Gastroesophageal sphincter (tissue), 4 donors: ENCODE results near the gene EIF3D. TPM values are rescaled to one million over a fixed set of nuclear protein-coding genes. Genes with fewer than 3 reads are reported as not detected.

Experiments
- ATAC-seq: fragments of 150-250 bp; one replicate; pipeline ENCODE4 v1.9.1; 2016; ENCODE audit warnings: mild to moderate bottlenecking, moderate library complexity
- H3K27ac ChIP-seq, 4 donors: fragments of 200-600 bp; sonication (generic) in 3 of 4; 1 replicate in 3 of 4; 2 replicates in 1 of 4; pipeline ENCODE4 v1.5.1; 2016 to 2019
- H3K27me3 ChIP-seq: fragments of 200-600 bp; sonication (generic); one replicate; pipeline ENCODE4 v1.5.1; 2019
- H3K36me3 ChIP-seq, 2 donors: fragments of 200-600 bp; sonication (generic); one replicate each; pipeline ENCODE4 v1.5.1; 2019; ENCODE audit warnings: control low read depth in 1 of 2
- H3K4me1 ChIP-seq, 3 donors: fragments of 200-600 bp; sonication (generic); 1 replicate in 2 of 3; 2 replicates in 1 of 3; pipeline ENCODE4 v1.5.1; 2016 to 2019; ENCODE audit warnings: control low read depth in 2 of 3
- H3K4me3 ChIP-seq, 2 donors: fragments of 200-600 bp; sonication (generic); one replicate each; pipeline ENCODE4 v1.5.1; 2019; ENCODE audit warnings: mild to moderate bottlenecking in 1 of 2, moderate library complexity in 1 of 2
- H3K9me3 ChIP-seq, 3 donors: fragments of 200-600 bp; sonication (generic); one replicate each; pipeline ENCODE4 v1.5.1; 2017 to 2019; ENCODE audit warnings: control low read depth in 2 of 3
- EP300 ChIP-seq: sonication (generic); formaldehyde crosslinking; IDR thresholded peaks from one replicate; pipeline ENCODE4 v1.6.1; 2017; ENCODE audit warnings: antibody characterized with exemption, mild to moderate bottlenecking
- POLR2A ChIP-seq, 2 donors: fragments of 450-650 bp; IDR thresholded peaks; one replicate each; pipeline ENCODE4 v1.6.1; 2017; ENCODE audit warnings: antibody characterized with exemption in 2 of 2, mild to moderate bottlenecking in 2 of 2, moderate library complexity in 1 of 2
- POLR2AphosphoS5 ChIP-seq: sonication (generic); formaldehyde crosslinking; IDR thresholded peaks from one replicate; pipeline ENCODE4 v1.6.1; 2017; ENCODE audit warnings: antibody characterized with exemption
- WGBS, 2 donors: methylation state at CpG; one replicate each; pipeline ENCODE4 v1.1.5; 2018; ENCODE audit warnings: low coverage in 1 of 2; 5-methylcytosine and 5-hydroxymethylcytosine counted together
- total RNA-seq, 4 donors: library from RNA; depleted of rRNA; stranded (reverse); fragments of >200 nt; gene quantifications; one replicate each; pipeline ENCODE4 v1.1.0, GENCODE V29; 2016
- TF ChIP-seq, protein P1 (sequence below), 4 experiments: fragments of 200-600 bp in 2 of 4; fragments of 450-650 bp in 2 of 4; sonication (generic) in 1 of 4; IDR thresholded peaks; one replicate each; pipeline ENCODE4 v1.5.1; 2017 to 2019; ENCODE audit warnings: antibody characterized with exemption in 4 of 4, mild to moderate bottlenecking in 2 of 4, moderate library complexity in 2 of 4

The EIF3D gene
- total RNA-seq, 4 donors from 2014 or later = 244 to 309 (median 271) TPM

DNA sequence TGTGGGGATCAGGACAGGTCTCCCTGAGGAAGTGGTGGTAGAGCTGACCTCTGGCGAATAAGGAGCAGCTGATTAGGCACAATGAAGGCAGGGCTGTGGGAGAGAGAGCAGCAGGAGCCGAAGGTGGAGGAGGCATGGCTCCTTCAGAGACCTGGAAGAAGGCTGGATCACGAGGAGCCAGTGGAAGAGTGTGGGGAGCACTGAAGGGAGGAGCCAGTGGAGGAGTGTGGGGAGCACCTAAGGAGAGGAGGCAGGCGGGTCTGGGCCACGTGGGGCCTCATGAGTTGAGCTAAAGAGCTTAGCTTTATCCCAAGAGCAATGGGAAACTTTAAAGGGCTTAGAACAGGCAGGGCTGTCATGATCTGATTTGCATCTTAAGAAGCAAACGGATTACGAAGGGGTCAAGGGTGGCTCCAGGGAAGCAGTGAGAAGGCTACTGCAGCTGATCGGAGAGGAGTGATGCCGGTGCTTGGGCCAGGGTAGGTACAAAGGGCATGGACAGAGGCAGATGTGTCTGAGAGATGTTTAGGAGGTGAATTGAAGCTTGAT is 44.9 kb upstream of the EIF3D start:
- no peak for ATAC-seq
- no peaks in the 10 kb centered on the region for H3K9me3 ChIP-seq
- H3K4me1 ChIP-seq = no peaks in the 10 kb centered on the region
- H3K36me3 ChIP-seq = no peaks in the 10 kb centered on the region
- H3K27me3 ChIP-seq = peaks cover 25% of the 10 kb centered on the region
- TF ChIP-seq EP300 (no peak), POLR2AphosphoS5 (no peak), POLR2A (IDR thresholded peaks at IDR 0.05) (no peak)
- TF ChIP-seq, protein P1, sequence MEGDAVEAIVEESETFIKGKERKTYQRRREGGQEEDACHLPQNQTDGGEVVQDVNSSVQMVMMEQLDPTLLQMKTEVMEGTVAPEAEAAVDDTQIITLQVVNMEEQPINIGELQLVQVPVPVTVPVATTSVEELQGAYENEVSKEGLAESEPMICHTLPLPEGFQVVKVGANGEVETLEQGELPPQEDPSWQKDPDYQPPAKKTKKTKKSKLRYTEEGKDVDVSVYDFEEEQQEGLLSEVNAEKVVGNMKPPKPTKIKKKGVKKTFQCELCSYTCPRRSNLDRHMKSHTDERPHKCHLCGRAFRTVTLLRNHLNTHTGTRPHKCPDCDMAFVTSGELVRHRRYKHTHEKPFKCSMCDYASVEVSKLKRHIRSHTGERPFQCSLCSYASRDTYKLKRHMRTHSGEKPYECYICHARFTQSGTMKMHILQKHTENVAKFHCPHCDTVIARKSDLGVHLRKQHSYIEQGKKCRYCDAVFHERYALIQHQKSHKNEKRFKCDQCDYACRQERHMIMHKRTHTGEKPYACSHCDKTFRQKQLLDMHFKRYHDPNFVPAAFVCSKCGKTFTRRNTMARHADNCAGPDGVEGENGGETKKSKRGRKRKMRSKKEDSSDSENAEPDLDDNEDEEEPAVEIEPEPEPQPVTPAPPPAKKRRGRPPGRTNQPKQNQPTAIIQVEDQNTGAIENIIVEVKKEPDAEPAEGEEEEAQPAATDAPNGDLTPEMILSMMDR (IDR thresholded peaks at IDR 0.05) = no peak
- no peak overlapping the region for H3K27ac ChIP-seq
- H3K4me3 ChIP-seq = no peak overlapping the region
- WGBS, 2 donors = 22% methylated on average over 7 to 8 of the region's 9 CpGs

DNA sequence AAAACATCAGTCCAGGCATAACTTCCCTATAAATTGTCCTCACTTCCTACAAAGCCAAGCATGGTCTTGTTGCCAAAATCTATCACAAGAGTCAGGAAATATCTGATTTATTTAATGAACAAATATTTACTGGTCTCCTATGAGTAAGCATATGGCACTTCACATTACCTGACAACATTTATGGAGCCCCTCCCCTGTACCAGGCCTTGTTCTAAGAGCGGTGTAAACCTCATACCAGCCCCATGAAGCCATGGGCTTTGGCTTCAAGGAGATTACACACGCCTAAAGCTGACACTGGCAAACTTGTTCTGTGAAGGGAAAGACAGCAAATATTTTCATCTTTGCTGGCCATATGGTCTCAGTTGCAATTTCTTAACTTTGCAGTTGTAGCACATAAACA is 43.0 kb upstream of the EIF3D start:
- no peak overlapping the region for H3K4me3 ChIP-seq
- no peak for TF ChIP-seq EP300
- H3K27ac ChIP-seq = no peak overlapping the region
- 82 to 92% methylated on average over 2 of the region's 2 CpGs for WGBS, 2 donors
- H3K9me3 ChIP-seq = no peaks in the 10 kb centered on the region
- ATAC-seq = no peak
- H3K27me3 ChIP-seq = peaks cover 32% of the 10 kb centered on the region
- no peaks in the 10 kb centered on the region for H3K4me1 ChIP-seq
- no peaks in the 10 kb centered on the region for H3K36me3 ChIP-seq

DNA sequence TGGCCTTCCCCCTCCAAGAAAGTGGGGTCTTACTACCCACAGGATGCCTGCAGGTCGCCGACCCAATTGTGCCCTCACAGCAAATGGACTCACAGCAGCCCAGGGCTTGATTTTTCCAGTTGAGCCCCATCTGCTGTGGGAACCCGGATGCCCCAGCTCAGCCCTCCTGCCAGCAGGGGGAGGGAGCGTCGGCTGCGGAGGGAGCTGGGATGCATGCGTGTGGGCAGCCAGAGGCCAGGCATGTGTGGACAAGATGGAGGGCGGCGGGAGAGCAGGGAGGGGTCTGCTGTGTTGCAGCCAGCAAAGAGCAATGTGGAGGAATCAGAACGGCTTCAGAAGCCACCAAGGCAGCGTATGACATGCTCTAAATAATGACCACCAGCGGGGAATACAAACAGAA is 41.0 kb upstream of the EIF3D start:
- peaks cover 52% of the 10 kb centered on the region for H3K27me3 ChIP-seq
- no peak for ATAC-seq
- H3K27ac ChIP-seq = no peak overlapping the region
- H3K9me3 ChIP-seq = no peaks in the 10 kb centered on the region
- TF ChIP-seq, protein P1 (IDR thresholded peaks at IDR 0.05) = no peak
- no peak for TF ChIP-seq POLR2A (IDR thresholded peaks at IDR 0.05)
- no peak for TF ChIP-seq POLR2AphosphoS5
- TF ChIP-seq EP300 = no peak
- no peak overlapping the region for H3K4me3 ChIP-seq
- WGBS, 2 donors = 23 to 55% methylated on average over 4 to 5 of the region's 12 CpGs
- no peaks in the 10 kb centered on the region for H3K4me1 ChIP-seq
- no peaks in the 10 kb centered on the region for H3K36me3 ChIP-seq

DNA sequence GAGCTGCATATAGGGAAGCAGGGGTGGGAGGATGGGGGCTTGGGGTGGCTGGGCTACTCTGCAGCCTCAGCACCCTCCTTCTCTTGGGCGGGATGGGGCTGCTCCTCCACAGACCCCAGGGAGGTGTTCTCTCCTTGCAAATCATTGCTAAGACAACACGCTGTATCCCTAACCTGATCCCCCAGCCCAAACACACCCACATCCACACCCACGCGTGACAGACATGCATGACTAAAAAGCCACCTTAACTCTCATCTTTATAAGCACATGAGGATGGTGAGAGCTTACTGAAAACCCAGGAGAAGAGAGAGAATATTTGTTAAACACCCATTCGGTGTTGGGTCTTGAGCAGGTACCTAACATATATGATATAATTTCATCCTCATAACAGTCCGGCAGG is 39.9 kb upstream of the EIF3D start:
- ATAC-seq = no peak
- TF ChIP-seq EP300 = no peak
- TF ChIP-seq POLR2AphosphoS5 = no peak
- TF ChIP-seq, protein P1 (IDR thresholded peaks at IDR 0.05) = no peak
- no peak for TF ChIP-seq POLR2A (IDR thresholded peaks at IDR 0.05)
- no peaks in the 10 kb centered on the region for H3K4me1 ChIP-seq
- WGBS, 2 donors = 93% methylated on average over 4 of the region's 6 CpGs; no CpG with 5 or more reads in 1 of the 2 donors
- H3K4me3 ChIP-seq = no peak overlapping the region
- H3K27me3 ChIP-seq = peaks cover 57% of the 10 kb centered on the region
- H3K27ac ChIP-seq = no peak overlapping the region
- no peaks in the 10 kb centered on the region for H3K9me3 ChIP-seq
- no peaks in the 10 kb centered on the region for H3K36me3 ChIP-seq

DNA sequence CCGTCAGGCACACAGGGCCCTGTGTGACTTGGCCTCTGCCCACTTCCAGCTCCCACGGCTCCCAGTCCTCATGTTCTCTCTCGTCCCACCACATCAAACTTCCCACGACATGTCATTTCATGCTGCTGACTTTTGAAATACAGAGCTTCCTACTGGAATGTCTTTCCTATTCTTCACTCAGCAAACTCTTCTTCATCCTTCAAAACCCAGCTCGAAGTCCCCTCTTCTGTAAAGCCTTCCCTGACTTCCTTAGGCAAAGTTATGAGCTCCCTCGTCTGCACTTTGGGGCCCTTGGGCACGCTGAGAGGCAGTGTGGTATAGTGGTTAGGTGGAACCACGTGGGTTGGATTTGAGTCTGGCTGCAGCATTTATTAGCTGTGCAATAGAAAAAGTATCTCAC is 37.8 kb upstream of the EIF3D start:
- Histone ChIP-seq H3K4me1 (no peaks in the 10 kb centered on the region), H3K27ac (no peak overlapping the region), H3K4me3 (no peak overlapping the region), H3K9me3 (no peaks in the 10 kb centered on the region), H3K27me3 (peaks cover 64% of the 10 kb centered on the region), H3K36me3 (no peaks in the 10 kb centered on the region)
- no peak for TF ChIP-seq POLR2AphosphoS5
- TF ChIP-seq EP300 = no peak
- no peak for TF ChIP-seq POLR2A (IDR thresholded peaks at IDR 0.05)
- TF ChIP-seq, protein P1 (IDR thresholded peaks at IDR 0.05) = no peak
- WGBS, 2 donors = 75 to 81% methylated on average over 5 of the region's 8 CpGs
- no peak for ATAC-seq
